GM19025 (cell line): ENCODE data around the gene KDM5C.
"Not testable (repeated sequence)": the region's sequence is repeated elsewhere in the genome, so short reads cannot be mapped to it uniquely, and the experiment has no call there.

Source experiments
- ATAC-seq: cut with Tn5 transposase; IDR thresholded peaks from one replicate; pipeline ENCODE4 v1.9.1; 2021; ENCODE audit warnings: mild to moderate bottlenecking, low read depth, moderate library complexity; ENCODE audit not compliant: unreplicated experiment

The KDM5C gene

DNA sequence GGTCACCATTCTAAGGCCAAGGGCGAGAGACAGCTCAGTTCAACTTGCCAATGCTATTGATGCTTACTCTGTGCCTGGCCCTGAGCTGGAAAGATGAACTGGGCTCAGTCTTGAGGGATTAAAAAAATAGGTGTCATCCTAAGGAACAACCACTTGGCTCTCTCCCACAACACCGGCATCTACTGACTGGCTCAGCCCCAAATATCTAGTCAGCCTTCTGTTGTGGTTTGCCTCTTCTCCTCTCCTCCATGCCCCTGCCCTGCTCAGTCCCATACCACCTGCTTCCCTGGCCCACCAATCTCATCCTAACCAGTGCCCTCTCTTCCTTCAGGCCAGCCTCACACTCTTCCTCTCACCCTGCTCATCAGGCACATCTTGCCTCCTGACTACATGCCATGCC is 29.6 kb downstream of the KDM5C start:
- ATAC-seq = no peak

DNA sequence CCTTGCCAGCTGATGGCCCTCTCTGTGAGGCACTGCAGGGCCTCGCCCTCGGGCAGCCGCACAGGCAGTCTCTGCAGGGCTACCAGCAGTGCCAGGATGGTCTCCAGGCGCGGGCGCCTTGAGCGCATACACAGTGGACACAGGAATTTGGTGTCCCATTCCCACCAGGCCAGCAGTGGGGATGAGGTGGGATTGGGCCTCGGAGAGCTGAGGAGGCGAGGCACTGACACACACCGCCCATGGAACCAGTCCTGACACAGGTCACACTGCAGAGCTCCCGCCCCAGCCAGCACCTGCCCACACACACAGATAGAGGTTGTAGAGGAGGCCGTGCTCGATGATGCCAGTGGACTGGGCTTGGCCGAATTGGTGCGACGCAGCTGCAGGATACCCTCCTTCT is 30.7 kb downstream of the KDM5C start:
- ATAC-seq = no peak

DNA sequence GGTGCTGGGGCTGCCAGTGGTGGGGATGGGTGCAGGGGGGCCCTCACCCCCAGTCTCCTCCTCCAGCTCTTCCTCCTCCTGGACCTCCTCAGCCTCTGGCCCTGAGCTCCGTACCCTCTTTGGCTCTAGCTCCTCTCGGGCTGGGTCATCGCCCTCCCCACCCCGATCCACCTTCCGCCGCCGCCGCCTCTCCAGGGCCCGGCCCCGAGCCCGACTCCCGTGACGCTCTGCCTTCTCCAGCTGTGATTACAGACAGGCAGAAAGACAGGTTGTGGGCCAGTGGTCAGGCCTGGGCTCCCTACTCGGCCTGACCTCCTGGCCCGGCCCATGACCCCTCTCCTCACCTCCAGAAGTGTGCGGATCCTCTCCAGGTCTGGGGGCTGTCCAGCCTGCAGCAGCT is 31.9 kb downstream of the KDM5C start:
- no peak for ATAC-seq

DNA sequence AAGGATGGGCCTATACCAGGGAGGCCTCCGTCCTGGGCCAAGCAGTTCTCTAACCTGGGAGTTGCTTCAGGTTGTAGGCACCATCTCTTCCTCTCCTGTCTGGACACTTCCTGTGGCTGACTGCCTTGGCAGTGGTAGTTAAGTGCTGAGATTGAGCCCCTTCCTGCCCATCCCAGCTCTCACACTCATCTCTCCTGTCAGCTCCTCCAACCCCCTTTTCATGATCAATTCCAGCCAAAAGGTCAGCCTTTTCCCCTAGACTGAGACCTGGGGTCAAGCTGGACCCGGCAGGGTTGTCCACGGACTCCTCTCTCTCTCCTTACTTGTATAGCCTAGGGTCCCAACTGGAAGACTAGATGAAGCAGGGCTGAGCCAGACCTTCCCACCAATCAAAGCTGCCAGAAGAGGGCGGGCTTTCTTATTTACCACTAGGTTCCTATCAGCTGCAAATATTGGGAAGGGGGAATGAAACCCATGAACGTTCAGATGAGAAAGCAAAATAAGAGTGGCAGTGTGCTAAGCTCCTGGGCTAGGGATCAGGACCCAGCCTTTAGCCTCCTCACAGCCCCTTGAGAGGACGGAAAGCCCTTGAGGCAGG is 34.5 kb downstream of the KDM5C start:
- ATAC-seq = no peak

DNA sequence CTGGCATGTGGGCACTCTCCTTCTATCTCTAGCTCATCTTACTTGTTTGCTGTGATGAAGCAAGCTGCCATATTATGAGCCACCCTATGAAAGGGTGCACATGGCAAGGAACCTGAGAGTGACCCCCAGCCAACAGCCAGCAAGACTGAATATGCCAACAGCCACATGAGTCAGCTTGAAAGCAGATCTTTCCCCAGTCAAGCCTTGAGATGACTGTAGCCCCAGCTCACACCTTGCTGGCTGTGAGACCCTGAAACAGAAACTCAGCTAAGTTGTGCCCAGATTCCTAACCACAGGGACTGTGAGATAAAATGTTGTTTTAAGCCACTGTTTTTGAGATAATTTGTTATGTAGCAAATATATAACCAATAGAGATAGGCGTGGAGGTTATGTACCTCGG is 36.2 kb downstream of the KDM5C start:
- ATAC-seq = peak; percentile 83

DNA sequence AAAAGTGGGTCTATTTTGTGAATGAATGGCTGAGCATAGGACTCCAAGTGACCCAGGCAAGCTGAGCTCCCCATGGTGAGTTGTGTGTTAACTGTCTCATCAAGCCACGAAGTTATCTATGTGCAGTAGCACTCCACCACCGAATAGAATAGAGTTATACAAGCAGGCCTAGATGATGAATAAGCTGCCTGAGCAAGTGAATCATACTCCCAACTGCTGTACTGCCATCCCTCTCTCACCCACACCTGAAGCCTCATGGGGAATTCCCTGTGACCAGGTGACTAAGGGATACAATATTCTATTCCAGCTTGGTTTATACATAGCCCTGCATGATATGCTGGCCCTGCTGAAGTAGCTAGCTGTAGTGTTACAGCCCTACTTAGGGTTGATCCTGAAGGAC is 38.7 kb downstream of the KDM5C start:
- no peak for ATAC-seq

DNA sequence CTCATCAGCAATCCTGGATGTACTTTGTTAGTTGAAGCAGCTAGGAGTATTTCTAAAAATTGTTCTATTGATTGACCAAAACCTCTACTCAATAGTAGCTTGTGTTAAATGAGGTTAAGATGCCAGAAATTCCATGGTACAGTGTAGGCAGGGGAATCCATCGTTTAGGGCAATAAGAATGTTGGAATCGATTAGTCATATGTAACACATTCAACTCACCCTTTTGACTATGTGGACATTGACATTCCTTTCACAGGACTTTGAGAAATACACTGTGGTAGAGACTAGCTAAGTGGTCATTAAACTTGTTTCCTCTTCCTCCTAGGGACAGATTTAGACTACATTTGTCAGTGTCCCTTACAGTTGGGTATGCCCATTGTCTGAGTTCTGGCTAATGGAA is 40.2 kb downstream of the KDM5C start:
- ATAC-seq = no peak

DNA sequence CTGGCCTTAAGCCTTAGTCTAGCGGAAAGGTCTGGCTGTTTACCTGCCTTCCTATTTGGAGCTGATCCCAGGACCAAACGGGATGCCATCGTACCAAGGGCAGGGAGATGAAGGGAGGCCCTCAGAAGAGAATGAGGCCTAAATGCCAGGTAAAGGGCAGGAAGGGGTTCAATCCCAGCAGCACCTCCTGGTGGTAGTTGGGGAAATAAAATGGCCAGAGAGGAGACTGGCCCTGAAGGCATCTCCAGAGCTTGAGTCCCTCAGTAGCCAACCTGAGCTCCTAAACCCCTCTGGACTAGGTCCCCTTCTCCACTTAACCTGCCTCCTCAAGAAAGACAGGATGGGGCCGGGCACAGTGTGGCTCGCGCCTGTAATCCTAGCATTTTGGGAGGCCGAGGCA is 53.7 kb downstream of the KDM5C start:
- ATAC-seq = no peak

DNA sequence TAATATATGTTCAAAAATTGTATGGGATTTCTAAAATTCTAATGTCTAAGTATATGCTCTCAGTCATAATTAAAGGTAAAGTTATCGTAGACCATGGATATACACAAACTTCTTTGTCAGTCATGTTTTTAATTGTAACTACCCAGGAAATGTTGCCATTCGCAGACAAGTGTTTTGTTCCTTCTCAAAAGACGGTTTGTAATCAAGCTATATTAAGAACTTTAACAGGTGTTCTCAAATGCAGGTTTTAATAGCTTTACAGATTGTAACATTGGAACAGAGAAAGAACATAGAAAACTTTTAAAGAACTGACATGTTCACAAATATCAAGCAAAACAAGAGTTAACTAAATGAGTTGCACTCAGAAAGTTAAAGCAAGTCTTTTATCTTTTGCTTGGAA is 58.9 kb downstream of the KDM5C start:
- ATAC-seq = no peak

DNA sequence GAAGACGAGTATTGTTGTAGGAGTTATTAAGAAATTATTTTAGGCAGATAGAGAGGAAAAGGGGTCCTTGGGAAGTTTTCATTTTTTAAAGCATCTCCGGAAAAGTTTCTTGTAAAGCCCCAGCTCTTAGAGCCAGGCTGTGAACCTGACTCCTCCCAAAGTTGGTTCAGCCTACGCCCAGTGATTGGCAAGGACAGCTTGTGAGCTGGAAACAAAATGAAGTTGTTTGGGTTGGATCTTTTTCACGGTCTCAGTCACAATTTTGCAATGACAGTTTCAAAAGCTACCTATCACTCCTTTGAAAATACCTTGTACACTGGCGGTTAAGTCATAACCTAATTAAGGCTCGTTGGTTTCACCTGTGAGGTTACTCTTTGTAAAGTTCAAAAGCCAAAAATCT is 60.4 kb downstream of the KDM5C start:
- not testable (repeated sequence) for ATAC-seq

DNA sequence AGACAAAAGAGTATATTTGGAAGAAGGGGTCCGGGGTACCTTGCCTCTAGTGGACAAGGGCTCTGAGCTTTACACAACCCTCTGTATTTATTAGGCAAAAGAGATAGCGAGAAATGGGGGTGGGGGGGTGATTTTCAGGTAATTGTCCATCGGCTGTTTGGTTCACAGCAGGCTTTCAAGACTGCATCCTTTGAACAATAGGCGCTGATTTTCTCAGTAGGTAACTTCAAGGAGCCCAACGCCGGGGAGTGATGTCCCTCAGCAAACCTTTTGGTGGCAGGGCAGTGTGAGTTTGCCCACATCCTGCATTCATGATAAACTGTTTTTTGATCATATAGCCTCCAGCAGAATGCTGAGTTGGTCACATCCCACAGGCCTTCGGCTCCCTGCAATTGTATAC is 61.6 kb downstream of the KDM5C start:
- no peak for ATAC-seq

DNA sequence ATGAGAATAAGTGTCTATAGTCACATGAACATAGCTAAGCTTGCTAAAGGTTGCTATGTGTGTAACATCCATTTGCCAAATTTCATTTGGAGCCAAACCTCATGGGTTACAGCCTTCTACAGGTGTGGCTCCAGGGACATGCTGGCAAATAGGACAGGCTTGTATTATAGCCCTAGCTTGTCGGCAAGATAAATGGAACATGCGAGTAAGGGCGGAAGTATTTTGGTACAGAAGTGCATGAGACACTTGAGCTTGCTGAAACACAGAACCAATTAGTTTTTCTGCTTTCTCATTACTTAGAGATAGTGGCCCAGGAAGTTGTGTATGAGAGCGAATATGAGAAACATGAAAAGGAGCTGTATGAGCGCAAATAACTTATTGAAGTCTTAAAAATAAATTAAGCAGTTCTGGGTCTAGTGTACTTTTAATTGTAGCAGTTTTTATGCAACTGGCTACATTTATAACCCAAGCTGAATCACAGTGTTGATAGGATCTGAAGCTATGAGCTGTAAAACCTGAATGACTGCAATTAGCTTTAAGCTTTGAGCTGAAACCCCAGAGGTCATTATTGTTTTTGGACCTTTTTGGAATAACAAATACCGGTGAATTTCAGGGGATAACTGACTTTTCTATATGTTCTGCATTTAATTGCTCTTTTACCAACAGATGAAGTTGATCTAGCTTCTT is 64.6 kb downstream of the KDM5C start:
- no peak for ATAC-seq

DNA sequence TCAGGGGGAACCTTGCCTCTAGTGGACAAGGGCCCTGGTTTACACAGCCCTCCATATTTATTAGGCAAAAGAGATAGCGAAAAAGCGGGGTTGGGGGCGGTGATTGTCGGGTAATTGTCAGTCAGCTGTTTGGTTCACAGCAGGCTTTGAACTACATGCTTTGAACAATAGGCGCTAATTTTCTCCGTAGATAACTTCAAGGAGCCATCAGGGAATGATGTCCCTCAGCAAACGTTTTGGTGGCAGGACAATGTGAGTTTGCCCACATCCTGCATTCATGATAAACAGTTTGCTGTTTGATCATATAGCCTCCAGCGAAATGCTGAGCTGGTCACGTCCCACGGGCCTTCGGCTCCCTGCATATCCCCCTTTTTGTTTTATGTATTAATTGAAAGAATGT is 65.8 kb downstream of the KDM5C start:
- no peak for ATAC-seq

DNA sequence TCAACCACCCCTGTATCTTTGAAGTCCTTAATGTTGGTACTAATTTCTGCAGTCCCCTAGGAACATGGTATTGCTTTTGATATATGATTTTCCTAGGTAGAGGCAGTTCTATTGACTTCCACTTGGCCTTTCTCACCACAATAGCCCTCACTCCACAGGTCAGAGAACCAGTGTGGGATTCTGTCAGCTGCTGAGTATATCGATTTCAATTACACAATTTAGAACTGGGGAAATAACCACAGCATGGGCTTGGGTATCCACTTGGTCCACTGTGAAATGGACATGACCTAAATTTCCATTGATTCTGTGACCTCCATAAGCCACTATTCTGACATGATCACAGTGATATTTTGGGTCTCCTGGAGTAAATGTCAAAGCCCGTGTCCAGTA is 68.8 kb downstream of the KDM5C start:
- ATAC-seq = no peak

DNA sequence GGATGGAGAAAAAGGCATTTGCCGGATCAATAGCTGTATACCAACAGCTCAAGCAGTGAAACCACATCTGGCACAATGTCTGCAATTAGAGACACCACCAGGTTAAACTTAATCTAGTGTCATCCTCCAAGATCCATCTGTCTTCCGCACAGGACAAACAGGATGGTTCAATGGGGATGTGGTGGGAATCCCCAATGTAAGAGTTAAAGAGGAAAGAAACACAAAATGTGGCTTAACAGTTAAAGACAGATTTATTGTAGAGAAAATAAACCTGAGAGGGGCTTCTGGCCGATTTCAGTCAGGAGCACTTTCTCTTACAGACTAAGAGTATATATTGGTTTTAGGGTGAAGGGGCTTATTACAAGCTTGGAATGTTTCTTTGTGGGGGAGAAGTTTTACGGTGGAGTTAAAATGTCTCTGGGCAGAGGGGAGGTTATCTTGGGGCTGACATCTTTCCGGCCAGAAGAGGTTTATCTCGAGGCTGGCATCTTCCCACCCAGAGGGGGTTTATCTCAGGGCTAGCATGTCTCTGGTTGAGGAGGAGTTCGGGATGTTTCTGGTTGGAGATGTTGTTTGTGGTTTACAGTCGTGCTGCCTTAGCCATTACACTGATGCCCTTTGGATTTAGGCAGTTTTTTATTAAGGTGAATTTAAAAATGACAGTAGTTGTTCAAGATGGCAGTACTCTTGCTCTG is 69.3 kb downstream of the KDM5C start:
- ATAC-seq = no peak

DNA sequence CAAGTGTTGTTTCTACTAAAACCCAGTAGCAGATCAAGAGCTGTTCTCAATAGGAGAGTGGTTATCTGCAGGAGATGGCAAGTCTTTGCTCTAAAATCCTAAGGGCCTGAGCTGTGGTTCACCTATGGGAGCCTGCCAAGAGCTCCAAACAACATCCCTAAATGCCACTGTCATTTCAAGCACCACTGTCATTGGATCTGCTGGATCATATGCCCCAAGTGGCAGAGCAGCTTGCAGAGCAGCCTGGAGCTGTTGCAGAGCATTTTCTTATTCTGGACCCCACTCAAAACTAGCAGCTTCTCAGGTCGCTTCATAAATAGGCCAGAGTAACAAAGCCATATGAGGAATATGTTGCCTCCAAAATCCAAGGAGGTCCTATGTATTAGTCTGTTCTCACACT is 71.4 kb downstream of the KDM5C start:
- no peak for ATAC-seq
